ENCODE measurements around the gene MBTPS1. TPM values are rescaled to one million over a fixed set of nuclear protein-coding genes. Genes with fewer than 3 reads are reported as not detected.

Gene MBTPS1
- total RNA-seq, 1 donor from 2014 or later, result 88.7 TPM

DNA sequence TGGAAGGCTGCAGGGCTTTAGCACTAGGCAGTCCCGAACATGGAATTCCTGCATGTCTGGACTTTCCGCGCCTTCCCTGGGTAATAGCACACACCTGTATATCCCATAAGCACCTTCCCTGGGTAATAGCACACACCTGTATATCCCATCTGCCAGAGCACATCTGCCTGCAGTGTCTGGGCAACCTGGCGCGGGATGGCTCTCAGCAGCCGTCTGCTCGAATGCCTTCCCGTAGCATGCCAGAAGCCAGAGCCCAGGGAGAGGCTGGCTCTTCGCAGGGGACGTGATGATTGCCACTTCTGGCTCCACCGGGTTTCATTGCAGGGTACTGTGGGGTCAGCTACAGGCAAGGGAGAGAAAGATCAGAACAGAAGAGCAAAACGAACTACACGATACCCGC, 21.3 kb downstream of the MBTPS1 start:
- no peak overlapping the region for H3K27ac Mint-ChIP-seq (ENCODE audit: unreplicated experiment)
- H3K27me3 Mint-ChIP-seq (ENCODE audit: low read depth), result no peaks in the 10 kb centered on the region
- DNase-seq (ENCODE audit: low spot score), result no peak
- peaks cover 10% of the 10 kb centered on the region for H3K4me1 Mint-ChIP-seq (ENCODE audit: low read depth)
- TF ChIP-seq, protein P1, sequence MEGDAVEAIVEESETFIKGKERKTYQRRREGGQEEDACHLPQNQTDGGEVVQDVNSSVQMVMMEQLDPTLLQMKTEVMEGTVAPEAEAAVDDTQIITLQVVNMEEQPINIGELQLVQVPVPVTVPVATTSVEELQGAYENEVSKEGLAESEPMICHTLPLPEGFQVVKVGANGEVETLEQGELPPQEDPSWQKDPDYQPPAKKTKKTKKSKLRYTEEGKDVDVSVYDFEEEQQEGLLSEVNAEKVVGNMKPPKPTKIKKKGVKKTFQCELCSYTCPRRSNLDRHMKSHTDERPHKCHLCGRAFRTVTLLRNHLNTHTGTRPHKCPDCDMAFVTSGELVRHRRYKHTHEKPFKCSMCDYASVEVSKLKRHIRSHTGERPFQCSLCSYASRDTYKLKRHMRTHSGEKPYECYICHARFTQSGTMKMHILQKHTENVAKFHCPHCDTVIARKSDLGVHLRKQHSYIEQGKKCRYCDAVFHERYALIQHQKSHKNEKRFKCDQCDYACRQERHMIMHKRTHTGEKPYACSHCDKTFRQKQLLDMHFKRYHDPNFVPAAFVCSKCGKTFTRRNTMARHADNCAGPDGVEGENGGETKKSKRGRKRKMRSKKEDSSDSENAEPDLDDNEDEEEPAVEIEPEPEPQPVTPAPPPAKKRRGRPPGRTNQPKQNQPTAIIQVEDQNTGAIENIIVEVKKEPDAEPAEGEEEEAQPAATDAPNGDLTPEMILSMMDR (IDR thresholded peaks at IDR 0.05), result no peak
- H3K36me3 Mint-ChIP-seq (ENCODE audit: low read depth), result peaks cover 39% of the 10 kb centered on the region
- no peak overlapping the region for H3K4me3 Mint-ChIP-seq (ENCODE audit: unreplicated experiment)
- H3K9me3 Mint-ChIP-seq (ENCODE audit: low read depth), result no peaks in the 10 kb centered on the region

DNA sequence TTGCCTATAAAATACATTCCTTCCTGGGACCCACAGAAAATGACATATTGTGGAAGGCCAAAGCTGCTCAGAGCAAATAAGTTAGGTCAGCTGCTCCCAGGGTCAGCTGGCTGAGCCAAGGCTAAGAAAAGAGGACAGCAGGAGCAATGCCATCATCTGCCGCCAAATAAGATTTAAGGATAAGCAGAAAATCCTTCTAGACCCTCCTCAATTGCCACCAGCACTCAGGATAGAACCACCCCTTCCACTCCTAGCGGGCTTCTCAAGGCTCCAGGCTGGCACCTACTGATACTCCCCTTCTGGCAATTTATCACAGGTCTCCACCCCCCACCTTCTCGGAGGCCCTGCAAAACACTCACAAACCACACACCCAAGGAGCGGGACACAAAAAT, 22.9 kb downstream of the MBTPS1 start:
- peaks cover 45% of the 10 kb centered on the region for H3K36me3 Mint-ChIP-seq (ENCODE audit: low read depth)
- TF ChIP-seq, protein P1 (IDR thresholded peaks at IDR 0.05), result no peak
- H3K4me1 Mint-ChIP-seq (ENCODE audit: low read depth), result no peaks in the 10 kb centered on the region
- no peak for DNase-seq (ENCODE audit: low spot score)
- H3K9me3 Mint-ChIP-seq (ENCODE audit: low read depth), result no peaks in the 10 kb centered on the region
- H3K27ac Mint-ChIP-seq (ENCODE audit: unreplicated experiment), result no peak overlapping the region
- H3K4me3 Mint-ChIP-seq (ENCODE audit: unreplicated experiment), result no peak overlapping the region
- no peaks in the 10 kb centered on the region for H3K27me3 Mint-ChIP-seq (ENCODE audit: low read depth)

DNA sequence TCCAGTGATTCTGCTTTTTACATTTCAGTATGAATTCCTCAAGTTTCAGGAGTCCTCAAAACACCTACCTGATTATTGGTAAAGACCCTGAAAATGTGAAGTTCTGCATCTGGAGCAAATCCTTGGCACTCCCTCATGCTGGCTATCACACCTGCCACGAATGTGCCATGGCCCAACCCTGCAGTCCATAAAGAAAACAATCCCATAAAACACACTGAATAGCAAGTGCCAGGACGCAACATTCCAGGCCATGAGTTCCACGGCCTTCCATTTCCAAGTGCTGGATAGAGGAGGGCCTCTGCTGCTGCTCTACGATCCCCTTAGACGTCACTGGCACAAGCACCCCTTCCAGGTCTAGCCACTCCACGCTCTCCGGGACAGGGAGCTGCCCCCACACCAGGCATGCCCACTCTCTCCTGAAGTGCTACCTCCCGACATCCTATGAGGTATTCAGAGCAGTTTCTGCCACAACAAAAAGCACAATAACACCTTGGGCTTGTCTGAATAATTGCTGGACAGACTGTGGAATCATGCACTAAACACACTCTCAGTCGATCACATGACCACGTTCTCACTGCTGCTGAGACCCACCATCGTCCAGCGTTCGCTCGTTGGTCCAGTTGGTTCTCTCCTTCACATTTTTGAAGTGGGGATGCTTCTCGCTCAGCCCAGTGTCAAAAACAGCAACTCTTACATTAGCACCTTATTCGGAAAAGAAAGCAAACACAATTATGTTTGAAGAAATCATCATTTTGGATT, 23.4 kb downstream of the MBTPS1 start:
- Mint-ChIP-seq H3K36me3 (ENCODE audit: low read depth) (peaks cover 43% of the 10 kb centered on the region), H3K4me1 (ENCODE audit: low read depth) (no peaks in the 10 kb centered on the region), H3K4me3 (ENCODE audit: unreplicated experiment) (no peak overlapping the region), H3K27me3 (ENCODE audit: low read depth) (no peaks in the 10 kb centered on the region), H3K9me3 (ENCODE audit: low read depth) (no peaks in the 10 kb centered on the region), H3K27ac (ENCODE audit: unreplicated experiment) (no peak overlapping the region)
- TF ChIP-seq, protein P1 (IDR thresholded peaks at IDR 0.05), result no peak
- DNase-seq (ENCODE audit: low spot score), result no peak

DNA sequence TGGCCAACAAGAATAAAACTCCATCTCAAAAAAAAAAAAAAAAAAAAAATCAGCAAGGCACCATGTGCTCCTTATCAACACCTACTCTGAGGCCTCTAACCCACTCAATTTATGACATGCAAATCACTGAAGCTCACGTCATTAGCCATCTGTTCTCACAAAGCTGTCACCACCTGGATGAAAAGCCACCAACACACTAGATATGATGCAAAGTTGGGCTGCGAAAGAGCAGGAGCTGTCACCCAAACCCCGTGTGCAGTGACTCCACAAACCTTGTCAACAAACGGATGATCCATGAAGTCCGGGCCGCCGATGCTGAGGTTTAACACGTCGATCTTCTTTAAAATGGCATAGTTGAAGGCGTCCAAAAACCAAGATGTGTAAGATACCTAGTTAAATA, 25.3 kb downstream of the MBTPS1 start:
- H3K27me3 Mint-ChIP-seq (ENCODE audit: low read depth), result no peaks in the 10 kb centered on the region
- H3K4me3 Mint-ChIP-seq (ENCODE audit: unreplicated experiment), result no peak overlapping the region
- TF ChIP-seq, protein P1 (IDR thresholded peaks at IDR 0.05), result no peak
- H3K27ac Mint-ChIP-seq (ENCODE audit: unreplicated experiment), result no peak overlapping the region
- H3K36me3 Mint-ChIP-seq (ENCODE audit: low read depth), result peaks cover 46% of the 10 kb centered on the region
- no peaks in the 10 kb centered on the region for H3K4me1 Mint-ChIP-seq (ENCODE audit: low read depth)
- no peaks in the 10 kb centered on the region for H3K9me3 Mint-ChIP-seq (ENCODE audit: low read depth)
- DNase-seq (ENCODE audit: low spot score), result no peak

DNA sequence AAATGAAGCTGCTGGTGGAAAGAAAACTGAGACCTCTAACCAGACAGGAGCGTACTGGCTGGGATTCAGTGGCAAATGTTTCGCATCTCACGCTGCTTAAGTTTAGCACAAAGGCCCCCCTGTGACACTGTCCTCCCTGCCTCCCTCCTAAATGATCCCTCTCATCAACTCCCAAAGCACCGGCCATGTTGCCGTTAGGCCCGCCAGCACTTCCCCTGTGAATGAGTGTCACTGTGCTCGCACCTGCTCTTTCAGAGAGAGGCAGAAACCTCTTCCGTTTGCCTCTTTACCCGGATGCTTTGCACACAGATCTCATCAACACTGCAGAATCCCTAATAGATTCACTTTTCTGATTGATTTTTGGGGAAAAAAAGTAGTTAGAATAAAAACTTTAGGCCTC, 26.5 kb downstream of the MBTPS1 start:
- Mint-ChIP-seq H3K36me3 (ENCODE audit: low read depth) (peaks cover 45% of the 10 kb centered on the region), H3K9me3 (ENCODE audit: low read depth) (no peaks in the 10 kb centered on the region), H3K4me1 (ENCODE audit: low read depth) (no peaks in the 10 kb centered on the region), H3K27ac (ENCODE audit: unreplicated experiment) (no peak overlapping the region), H3K4me3 (ENCODE audit: unreplicated experiment) (no peak overlapping the region), H3K27me3 (ENCODE audit: low read depth) (no peaks in the 10 kb centered on the region)
- no peak for DNase-seq (ENCODE audit: low spot score)
- TF ChIP-seq, protein P1 (IDR thresholded peaks at IDR 0.05), result no peak
